Lung microvascular endothelial cell (primary cell): ENCODE results near the gene SCN4B. TPM values are rescaled to one million over a fixed set of nuclear protein-coding genes. Genes with fewer than 3 reads are reported as not detected.

ENCODE experiments used
- DNase-seq, 2 donors: peaks; one replicate each; pipeline versions ENCODE4 v3.0.0 to v3.0.0-alpha.2; 2010; ENCODE audit warnings: low read depth in 2 of 2
- total RNA-seq: library from RNA; depleted of rRNA; stranded (reverse); fragments of >200 nt; gene quantifications from 2 replicates; pipeline ENCODE4 v1.2.1, GENCODE V29; 2014

SCN4B gene
- total RNA-seq, 1 donor from 2014 or later: not detected

GRCh38 chr11:118129471-118130172 is 23.0 kb downstream of the SCN4B start:
- DNase-seq: no peak

DNA sequence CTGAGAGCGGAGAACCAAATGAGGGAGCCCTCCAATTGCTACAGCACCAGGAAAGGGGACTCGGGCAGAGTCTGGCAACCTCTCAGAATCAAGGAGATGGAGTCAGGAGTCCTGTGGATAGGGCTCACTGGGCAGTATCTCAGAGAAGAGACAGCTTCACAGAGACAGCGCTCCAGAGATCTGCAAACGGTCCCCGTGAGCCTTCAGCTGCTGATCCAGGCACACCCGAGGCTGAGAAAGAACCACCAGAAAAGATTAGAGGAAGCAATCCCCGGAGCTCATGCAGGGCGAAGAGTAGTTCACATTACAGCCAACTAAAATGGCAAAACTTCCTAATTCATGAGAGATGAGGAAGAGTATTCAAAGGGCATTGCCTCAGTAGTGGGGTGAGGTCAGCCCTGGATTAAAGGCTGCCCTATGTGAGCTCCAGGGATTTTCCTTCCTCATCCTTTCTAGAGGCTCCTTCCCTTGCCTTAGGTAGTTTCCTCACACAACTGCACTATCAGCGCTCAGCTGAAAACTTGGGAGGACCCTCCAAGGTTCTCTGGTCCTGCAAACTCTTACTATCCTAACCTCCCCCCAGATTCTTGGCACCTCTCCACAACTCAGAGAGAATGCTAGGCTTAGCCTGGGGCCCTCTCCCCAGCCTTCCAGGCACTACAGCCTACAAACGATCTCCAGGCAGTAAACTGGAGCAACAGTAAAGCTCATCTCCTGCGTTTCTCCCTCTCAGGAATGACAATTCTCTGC is 23.7 kb downstream of the SCN4B start:
- DNase-seq: no peak

DNA sequence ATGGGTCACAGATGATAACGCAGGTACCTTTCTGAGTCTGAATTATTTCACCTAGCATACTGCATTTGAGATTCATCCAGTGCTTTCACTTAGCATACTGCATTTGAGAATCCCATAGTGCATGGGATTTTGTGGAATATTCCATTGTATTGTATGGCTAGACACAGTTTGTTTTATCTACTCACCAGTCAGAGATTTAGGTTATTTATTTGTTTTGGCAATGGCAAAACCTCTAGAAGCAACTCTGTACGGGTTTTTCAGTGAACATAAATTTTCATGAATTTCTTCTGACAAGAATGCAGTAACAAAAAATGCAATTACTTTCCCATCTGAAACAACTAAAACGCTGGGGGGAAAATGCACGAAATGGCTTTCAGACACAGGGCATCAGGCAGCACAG is 24.3 kb downstream of the SCN4B start:
- no peak for DNase-seq

- no peak for DNase-seq
Measured at GRCh38 chr11:118126082-118126838, 26.4 kb downstream of the SCN4B start.

GRCh38 chr11:118124929-118125535 is 27.6 kb downstream of the SCN4B start:
- DNase-seq: no peak

DNA sequence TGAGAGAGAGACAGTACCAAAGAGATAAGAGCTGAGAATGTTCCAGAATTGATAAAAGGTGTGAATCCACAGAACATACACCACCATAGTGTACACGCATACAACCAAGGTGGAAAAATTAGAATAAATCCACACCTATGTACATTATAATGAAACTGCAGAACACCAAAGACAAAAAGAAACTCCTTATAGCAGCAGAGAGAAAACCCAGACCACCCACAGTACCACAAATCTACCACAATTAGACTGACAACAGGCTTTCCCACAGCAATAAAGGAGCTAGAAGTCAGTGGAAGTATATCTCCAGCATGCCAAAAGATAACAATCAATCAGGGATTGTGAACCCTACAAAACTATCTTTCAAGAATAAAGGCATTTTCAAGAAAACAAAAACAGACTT is 31.8 kb downstream of the SCN4B start:
- DNase-seq: no peak

DNA sequence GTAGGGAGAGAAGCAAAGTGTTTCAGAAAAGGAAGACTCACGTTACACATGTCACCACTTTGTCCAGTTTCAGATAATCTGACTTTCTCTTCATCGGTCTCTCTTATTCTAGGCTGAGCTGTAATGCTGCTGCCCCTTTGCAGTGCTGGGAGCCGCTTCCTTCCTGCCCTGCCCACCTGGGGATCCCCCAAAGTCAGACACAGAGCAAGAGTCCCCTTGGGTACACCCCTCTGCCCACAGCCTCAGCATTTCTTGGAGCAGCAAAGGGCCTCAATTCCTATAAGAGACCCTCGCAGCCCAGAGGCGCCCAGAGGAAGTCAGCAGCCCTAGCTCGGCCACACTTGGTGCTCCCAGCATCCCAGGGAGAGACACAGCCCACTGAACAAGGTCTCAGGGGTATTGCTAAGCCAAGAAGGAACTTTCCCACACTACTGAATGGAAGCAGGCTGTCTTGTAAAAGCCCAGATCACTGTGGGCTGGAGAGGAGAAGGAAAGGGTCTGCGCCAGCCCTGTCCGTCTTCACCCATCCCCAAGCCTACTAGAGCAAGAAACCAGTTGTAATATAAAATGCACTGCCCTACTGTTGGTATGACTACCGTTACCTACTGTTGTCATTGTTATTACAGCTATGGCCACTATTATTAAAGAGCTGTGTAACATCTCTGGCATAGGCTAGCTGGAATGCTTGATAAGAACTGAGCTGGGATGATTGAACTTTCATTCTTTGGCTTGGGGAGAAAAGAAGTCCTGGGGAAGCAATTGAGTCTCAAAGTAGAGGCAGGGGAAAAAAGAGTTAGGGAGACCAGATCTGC is 34.6 kb downstream of the SCN4B start:
- DNase-seq: no peak

GRCh38 chr11:118115048-118115447 is 37.6 kb downstream of the SCN4B start:
- no peak for DNase-seq

DNA sequence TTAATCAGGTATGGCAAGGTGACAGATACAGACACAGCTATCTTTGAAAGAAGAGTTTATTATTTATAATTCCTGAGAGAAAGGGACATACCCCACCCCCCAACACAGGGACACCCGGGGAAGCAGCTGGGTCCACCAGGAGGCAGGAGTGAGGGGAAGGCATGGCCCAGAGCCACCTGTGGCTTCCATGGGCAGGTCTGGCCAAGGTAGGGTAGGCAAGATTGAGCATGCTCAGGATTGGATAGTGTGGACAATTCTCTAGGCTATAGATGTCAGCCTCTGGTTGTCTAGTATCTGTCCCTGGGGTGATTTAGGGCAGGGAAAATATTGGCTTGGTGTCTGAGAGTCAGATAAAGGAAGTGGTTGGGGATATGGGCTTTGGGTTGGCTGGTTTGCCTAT is 38.4 kb downstream of the SCN4B start:
- DNase-seq: no peak

GRCh38 chr11:118112711-118113430 is 39.8 kb downstream of the SCN4B start:
- no peak for DNase-seq

DNA sequence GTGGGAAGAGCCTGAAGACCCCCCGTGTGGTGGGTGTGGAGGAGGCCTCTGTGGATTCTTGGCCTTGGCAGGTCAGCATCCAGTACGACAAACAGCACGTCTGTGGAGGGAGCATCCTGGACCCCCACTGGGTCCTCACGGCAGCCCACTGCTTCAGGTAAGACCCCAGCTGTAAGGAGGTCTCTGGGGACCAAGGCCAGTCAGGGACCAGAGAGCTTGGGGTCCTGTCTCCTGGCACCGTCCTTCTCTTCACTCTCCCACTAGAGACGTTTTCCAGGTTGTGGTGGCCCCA is 40.9 kb downstream of the SCN4B start:
- DNase-seq: no peak

DNA sequence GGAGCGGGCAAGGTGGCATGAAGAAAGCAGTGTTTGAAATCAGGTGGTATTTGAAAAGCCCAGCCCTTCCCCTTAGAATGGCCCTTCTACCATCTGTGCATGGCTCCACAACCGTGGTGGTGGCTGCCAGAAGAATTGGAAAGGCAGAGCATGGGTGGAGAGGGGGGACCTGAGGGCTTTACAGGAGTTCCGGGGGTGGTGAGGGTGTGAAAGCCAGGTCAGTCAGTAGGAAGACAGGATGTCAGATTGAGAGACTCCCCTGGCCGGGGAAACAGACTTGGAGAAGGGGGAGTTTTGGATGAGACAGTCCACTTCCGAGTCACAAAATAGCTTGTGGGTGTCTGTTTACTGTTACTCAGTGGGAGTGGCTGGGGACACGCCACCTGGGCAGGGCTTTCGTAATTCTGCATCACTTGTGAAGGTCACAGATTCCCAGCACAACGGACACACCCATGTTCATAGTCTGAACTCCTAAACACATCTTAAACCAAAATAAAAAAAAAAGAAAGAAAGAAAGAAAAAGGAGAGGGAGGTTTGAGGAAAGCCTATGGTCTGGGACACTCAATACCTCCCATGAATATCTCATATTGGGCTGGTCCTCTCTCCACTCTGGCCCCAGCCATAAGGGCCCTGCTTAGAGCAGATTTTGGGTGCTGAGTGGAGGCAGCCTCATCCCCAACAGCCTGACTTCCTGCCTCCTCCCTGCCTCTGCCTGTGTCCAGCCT is 41.4 kb downstream of the SCN4B start:
- no peak for DNase-seq

DNA sequence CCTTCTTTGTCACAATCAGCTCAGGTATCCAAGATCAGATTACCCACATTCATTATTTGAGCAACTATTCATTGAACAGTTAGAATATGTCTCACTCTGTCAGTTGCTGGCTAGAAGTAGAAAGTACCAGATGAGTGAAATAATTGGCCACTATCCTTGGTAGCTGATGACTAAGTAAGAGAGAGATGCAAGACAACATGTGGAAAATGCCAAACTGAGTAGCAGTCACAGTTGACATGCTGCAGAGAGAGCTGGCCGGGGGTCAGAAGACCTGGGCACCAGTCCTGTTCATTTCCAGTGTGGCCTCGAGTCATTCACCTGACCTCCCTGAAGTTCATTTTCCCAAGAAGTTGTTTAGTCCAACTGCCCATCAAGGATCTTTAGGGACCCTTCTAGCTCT is 43.4 kb downstream of the SCN4B start:
- no peak for DNase-seq

DNA sequence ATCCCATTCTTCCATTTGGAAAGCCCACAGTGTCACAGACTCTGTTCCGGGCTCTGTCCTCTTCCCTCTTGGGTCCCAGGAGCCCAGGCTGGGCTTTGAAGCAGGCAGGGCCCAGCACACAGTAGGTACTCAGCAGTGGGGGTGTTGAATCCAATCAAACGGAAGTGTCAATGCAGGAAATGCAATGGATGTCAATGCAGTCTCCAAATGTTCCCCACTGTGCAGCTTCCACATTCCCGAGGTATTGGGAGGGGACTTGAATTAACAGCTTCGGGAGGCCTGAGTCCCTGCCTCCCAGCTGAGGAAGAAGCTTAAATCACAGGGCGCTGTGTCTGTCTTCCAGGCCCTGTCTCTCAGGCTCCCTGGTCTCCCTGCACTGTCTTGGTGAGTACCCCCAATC is 44.1 kb downstream of the SCN4B start:
- DNase-seq: no peak

DNA sequence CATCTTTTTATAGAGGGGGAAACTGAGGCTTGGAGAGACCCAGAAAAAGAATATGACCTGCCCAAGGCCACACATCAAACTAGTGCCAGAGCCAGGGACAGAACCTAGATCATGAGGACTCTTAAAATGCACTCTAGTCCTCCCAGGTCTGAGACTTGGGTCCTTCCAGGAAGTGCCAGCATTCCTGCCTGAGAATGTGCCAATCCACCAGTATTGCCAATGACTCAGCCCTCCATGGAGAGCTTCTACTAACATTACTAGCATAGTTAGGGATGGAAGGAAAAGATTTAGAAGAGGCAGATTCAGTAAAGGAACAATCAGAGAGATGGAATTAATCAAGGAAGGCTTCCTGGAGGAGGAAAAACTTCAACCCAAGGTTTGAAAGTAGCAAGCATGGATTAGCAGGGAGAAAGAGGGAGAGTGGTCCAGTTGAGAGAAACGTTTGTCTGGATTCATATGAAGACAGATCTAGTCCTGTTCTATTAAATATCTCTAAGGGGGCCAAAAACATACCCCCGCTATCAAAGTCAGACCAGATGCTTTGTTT is 45.8 kb downstream of the SCN4B start:
- DNase-seq: no peak

GRCh38 chr11:118105657-118106305 is 46.8 kb downstream of the SCN4B start:
- no peak for DNase-seq

GRCh38 chr11:118104491-118104890 is 48.1 kb downstream of the SCN4B start:
- no peak for DNase-seq

DNA sequence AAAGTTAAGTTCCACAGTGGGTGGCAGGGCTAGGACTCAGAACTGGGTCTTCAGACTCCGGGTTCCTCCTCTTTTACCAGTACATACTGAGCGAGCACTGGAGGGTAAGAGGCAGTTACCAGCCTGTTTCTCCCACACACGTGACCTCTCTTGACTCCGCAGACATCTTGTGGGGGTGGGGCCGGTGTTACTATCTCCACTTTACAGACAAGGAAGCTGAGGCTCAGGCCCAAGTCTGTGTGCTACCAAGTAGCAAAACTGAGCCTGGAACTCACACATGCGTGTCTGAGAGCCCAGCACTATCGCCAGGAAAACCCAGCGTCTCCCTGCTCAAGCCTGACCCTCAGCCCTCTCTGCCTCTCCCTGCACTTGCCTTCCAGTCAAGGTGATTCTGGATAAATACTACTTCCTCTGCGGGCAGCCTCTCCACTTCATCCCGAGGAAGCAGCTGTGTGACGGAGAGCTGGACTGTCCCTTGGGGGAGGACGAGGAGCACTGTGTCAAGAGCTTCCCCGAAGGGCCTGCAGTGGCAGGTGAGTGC is 49.8 kb downstream of the SCN4B start:
- DNase-seq: no peak

DNA sequence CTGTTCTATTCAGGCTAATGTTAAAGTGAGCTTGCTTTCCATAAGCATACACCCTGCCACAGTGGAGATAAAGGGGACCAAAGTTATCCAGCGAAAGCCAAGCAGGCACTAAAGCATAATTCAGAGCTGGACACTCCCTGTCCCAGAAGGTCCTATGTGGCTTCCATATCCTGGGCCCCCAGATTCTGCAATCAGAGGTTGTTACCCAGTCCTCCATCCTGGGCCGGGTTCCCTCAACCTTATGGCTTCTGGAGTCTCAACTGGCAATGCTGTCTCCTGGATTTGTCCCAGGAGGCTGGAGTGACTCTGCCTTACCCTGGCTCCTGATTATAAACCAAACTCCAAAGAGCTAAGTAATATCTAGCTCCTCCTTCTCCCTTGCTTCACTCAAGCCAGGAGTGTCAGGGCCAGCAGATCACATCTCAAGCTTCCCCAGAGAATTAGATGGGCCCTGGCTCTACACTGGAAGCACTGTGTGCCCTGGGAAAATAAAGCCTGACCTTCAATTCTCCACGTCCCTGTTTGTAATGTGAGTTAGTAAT is 51.9 kb downstream of the SCN4B start:
- no peak for DNase-seq
